ENCODE measurements around the gene ARHGEF38. TPM values are rescaled to one million over a fixed set of nuclear protein-coding genes. Genes with fewer than 3 reads are reported as not detected.

Gene ARHGEF38
- total RNA-seq, 2 experiments from 2014 or later: not detected

GRCh38 chr4:105550641-105551040 is 1.8 kb upstream of the ARHGEF38 start:
- H3K4me1 ChIP-seq (ENCODE audit: insufficient read depth, low read length): no peaks in the 10 kb centered on the region
- ChIA-PET CTCF (no interaction called here), POLR2A (no interaction called here)
- no peak overlapping the region for H3K4me3 Mint-ChIP-seq
- no peaks in the 10 kb centered on the region for H3K4me1 Mint-ChIP-seq (ENCODE audit: low read depth)
- no peaks in the 10 kb centered on the region for H3K9me3 ChIP-seq (ENCODE audit: control insufficient read depth in 1 of 2, insufficient read depth in 1 of 2, low read length in 2 of 2)
- H3K4me3 ChIP-seq (ENCODE audit: low read length): no peak overlapping the region
- DNase-seq (no peak), ATAC-seq (ENCODE audit: poor library complexity) (no peak)
- no peaks in the 10 kb centered on the region for H3K27me3 Mint-ChIP-seq
- intact Hi-C loops (cut with DNase I, micrococcal nuclease): no loop called here
- H3K27ac Mint-ChIP-seq: no peak overlapping the region
- H3K27ac ChIP-seq (ENCODE audit: low read depth in 1 of 2, low read length in 2 of 2): no peak overlapping the region
- TF ChIP-seq CTCF (IDR thresholded peaks at IDR 0.05): no peak
- H3K36me3 ChIP-seq (ENCODE audit: insufficient read depth, low read length): no peaks in the 10 kb centered on the region
- no peaks in the 10 kb centered on the region for H3K36me3 Mint-ChIP-seq (ENCODE audit: low read depth)
- no peaks in the 10 kb centered on the region for H3K27me3 ChIP-seq (ENCODE audit: control insufficient read depth in 1 of 2, insufficient read depth in 2 of 2, low read length in 2 of 2)
- H3K9me3 Mint-ChIP-seq: no peaks in the 10 kb centered on the region

- Mint-ChIP-seq H3K9me3 (no peaks in the 10 kb centered on the region), H3K27ac (no peak overlapping the region), H3K36me3 (ENCODE audit: low read depth) (no peaks in the 10 kb centered on the region), H3K27me3 (no peaks in the 10 kb centered on the region), H3K4me1 (ENCODE audit: low read depth) (no peaks in the 10 kb centered on the region), H3K4me3 (no peak overlapping the region)
- no peak for TF ChIP-seq CTCF (IDR thresholded peaks at IDR 0.05)
- no peak for DNase-seq
- intact Hi-C loops (cut with DNase I, micrococcal nuclease): no loop called here
- ATAC-seq (ENCODE audit: poor library complexity): no peak
- no peak overlapping the region for H3K27ac ChIP-seq (ENCODE audit: low read depth in 1 of 2, low read length in 2 of 2)
- no peaks in the 10 kb centered on the region for H3K36me3 ChIP-seq (ENCODE audit: insufficient read depth, low read length)
- no peaks in the 10 kb centered on the region for H3K27me3 ChIP-seq (ENCODE audit: control insufficient read depth in 1 of 2, insufficient read depth in 2 of 2, low read length in 2 of 2)
- H3K9me3 ChIP-seq (ENCODE audit: control insufficient read depth in 1 of 2, insufficient read depth in 1 of 2, low read length in 2 of 2): no peaks in the 10 kb centered on the region
- CTCF ChIA-PET: no interaction called here
- H3K4me1 ChIP-seq (ENCODE audit: insufficient read depth, low read length): no peaks in the 10 kb centered on the region
- POLR2A ChIA-PET: no interaction called here
- no peak overlapping the region for H3K4me3 ChIP-seq (ENCODE audit: low read length)
Observed at GRCh38 chr4:105555409-105555808, 3.0 kb downstream of the ARHGEF38 start.

GRCh38 chr4:105556206-105556605 is 3.8 kb downstream of the ARHGEF38 start:
- Mint-ChIP-seq H3K9me3 (no peaks in the 10 kb centered on the region), H3K27ac (no peak overlapping the region), H3K36me3 (ENCODE audit: low read depth) (no peaks in the 10 kb centered on the region), H3K4me3 (no peak overlapping the region), H3K4me1 (ENCODE audit: low read depth) (no peaks in the 10 kb centered on the region), H3K27me3 (no peaks in the 10 kb centered on the region)
- Histone ChIP-seq H3K4me1 (ENCODE audit: insufficient read depth, low read length) (no peaks in the 10 kb centered on the region), H3K27me3 (ENCODE audit: control insufficient read depth in 1 of 2, insufficient read depth in 2 of 2, low read length in 2 of 2) (no peaks in the 10 kb centered on the region), H3K36me3 (ENCODE audit: insufficient read depth, low read length) (no peaks in the 10 kb centered on the region), H3K27ac (ENCODE audit: low read depth in 1 of 2, low read length in 2 of 2) (no peak overlapping the region), H3K4me3 (ENCODE audit: low read length) (no peak overlapping the region), H3K9me3 (ENCODE audit: control insufficient read depth in 1 of 2, insufficient read depth in 1 of 2, low read length in 2 of 2) (no peaks in the 10 kb centered on the region)
- ChIA-PET POLR2A (no interaction called here), CTCF (no interaction called here)
- no peak for TF ChIP-seq CTCF (IDR thresholded peaks at IDR 0.05)
- DNase-seq (no peak), ATAC-seq (ENCODE audit: poor library complexity) (no peak)
- intact Hi-C loops (cut with DNase I, micrococcal nuclease): no loop called here
